Thyroid gland (tissue), 4 donors: ENCODE results near the gene HSPA9.

Source experiments
- POLR2A ChIP-seq, 2 donors: fragments of 450-650 bp; IDR thresholded peaks; one replicate each; pipeline ENCODE4 v1.6.1; 2017; ENCODE audit warnings: antibody characterized with exemption in 2 of 2, mild to moderate bottlenecking in 2 of 2, moderate library complexity in 1 of 2
- TF ChIP-seq, protein P1 (sequence below), 6 experiments: fragments of 200-600 bp in 3 of 6; fragments of 450-650 bp in 3 of 6; sonication (generic) in 3 of 6; IDR thresholded peaks; one replicate each; pipeline ENCODE4 v1.5.1; 2016 to 2019; ENCODE audit warnings: antibody characterized with exemption in 6 of 6, mild to moderate bottlenecking in 2 of 6, inconsistent platforms in 1 of 6, moderate library complexity in 1 of 6

DNA sequence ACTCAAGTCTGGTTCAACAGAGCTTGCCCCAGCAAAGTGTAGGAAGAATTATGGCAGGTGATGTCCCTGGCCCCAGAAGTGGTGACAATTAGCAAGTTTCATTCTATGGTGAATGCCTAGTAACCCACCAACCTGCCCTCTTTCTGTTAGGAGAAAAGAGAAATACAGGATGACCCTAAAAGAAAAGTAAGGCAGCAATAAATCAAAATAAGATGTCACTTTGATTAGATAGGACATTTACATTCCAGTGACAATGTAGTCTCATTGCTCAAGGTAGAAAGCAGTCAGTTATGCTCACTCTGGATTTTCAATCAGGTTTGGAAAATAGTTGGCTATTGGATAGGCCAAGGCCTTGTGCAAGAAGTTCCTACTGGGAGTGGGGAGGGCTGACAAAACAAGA, 5.6 kb upstream of the HSPA9 start:
- TF ChIP-seq, protein P1, sequence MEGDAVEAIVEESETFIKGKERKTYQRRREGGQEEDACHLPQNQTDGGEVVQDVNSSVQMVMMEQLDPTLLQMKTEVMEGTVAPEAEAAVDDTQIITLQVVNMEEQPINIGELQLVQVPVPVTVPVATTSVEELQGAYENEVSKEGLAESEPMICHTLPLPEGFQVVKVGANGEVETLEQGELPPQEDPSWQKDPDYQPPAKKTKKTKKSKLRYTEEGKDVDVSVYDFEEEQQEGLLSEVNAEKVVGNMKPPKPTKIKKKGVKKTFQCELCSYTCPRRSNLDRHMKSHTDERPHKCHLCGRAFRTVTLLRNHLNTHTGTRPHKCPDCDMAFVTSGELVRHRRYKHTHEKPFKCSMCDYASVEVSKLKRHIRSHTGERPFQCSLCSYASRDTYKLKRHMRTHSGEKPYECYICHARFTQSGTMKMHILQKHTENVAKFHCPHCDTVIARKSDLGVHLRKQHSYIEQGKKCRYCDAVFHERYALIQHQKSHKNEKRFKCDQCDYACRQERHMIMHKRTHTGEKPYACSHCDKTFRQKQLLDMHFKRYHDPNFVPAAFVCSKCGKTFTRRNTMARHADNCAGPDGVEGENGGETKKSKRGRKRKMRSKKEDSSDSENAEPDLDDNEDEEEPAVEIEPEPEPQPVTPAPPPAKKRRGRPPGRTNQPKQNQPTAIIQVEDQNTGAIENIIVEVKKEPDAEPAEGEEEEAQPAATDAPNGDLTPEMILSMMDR (IDR thresholded peaks at IDR 0.05): no peak
- TF ChIP-seq POLR2A (IDR thresholded peaks at IDR 0.05): no peak
